ENCODE measurements around the gene CPSF7.

- TF ChIP-seq JUND (IDR thresholded peaks at IDR 0.05; ENCODE audit: low read depth, low read length) (no peak), CTCF (IDR thresholded peaks at IDR 0.05 in 2 of 3, conservative IDR thresholded peaks at IDR 0.05 in 1 of 3; ENCODE audit: control insufficient read depth in 2 of 3, extremely low read depth in 1 of 3, insufficient read depth in 1 of 3, low read depth in 3 of 3, low read length in 3 of 3) (no peak), RELB (IDR thresholded peaks at IDR 0.05; ENCODE audit: low read depth) (no peak), ZNF592 (IDR thresholded peaks at IDR 0.05) (no peak), POLR2A (IDR thresholded peaks at IDR 0.05; ENCODE audit: low read depth, low read length) (no peak), CEBPB (IDR thresholded peaks at IDR 0.05; ENCODE audit: borderline replicate concordance in 1 of 2, low read depth in 2 of 2, low read length in 2 of 2) (no peak)
Observed at GRCh38 chr11:61418136-61418535, 11.6 kb downstream of the CPSF7 start.
